ENCODE data around the gene NAGPA.

Gene NAGPA

DNA sequence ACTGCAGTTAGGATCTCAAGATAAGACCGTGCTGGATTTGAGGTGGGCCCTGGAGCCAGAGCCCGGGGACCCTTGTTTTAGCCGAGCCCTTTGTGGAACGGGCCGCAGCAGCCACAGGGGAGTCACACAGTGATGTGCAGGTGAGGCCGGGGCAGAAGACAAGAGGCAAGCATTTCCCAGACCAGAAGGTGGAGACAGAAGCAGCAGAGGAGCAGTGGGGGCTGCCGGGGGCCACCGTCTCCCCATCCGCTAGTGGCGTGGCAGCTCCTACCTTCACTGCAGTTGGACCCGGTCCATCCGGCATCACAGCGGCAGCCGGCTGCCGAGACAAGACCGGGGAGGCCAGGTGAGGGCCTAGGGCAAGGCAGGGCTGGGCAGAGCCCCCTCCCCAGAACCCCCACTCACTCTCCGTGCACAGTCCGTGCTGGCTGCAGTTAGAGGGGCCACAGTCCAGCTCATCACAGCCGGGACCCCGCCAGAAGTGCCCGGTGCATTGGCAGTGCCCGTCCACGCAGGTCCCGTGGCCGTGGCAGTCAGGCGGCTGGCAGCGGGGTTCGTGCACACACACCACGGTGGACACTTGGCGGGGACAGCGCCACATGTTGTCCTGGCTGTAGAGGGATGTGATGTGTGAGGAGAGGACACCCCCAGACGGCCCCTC, 6.0 kb downstream of the NAGPA start:
- no peak for DNase-seq (ENCODE audit: low read depth)

DNA sequence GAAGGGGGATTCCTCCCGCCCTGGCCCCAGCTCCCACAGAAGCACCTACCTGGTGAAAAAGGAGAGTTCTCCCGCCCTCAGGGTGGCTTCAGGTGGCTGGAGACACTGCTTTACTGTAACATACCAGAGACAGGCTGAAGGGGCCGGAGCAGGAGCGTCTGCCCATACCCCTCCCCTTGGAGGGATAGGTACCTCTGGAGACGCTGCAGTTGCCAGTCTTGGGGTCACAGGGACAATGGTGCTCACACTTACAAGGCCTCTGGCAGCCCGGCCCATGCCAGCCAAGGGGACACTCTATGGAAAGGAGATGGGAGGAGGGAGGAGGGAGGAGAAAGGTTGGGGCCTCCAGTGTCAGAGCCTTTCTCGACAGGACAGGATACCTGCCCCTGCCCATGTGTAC, 6.6 kb downstream of the NAGPA start:
- DNase-seq (ENCODE audit: low read depth): no peak

DNA sequence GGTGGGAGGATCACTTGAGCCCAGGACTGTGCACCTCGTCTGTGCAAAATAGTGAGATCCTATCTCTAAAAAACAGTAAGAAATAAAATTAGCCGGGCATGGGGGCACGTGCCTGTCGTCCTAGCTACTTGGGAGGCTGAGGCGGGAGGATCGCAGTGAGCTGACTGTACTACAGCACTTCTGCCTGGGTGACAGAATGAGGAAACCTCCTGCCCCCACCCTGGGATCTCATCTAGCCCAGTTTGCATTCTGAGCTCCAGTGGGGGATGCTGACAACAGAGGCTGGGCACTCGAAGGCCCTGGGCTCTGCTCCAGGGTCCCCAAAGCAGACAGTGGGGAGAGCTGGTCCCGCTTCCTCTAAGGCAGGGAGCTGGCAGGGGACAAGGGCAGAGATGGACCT, 7.1 kb downstream of the NAGPA start:
- DNase-seq (ENCODE audit: low read depth): no peak

DNA sequence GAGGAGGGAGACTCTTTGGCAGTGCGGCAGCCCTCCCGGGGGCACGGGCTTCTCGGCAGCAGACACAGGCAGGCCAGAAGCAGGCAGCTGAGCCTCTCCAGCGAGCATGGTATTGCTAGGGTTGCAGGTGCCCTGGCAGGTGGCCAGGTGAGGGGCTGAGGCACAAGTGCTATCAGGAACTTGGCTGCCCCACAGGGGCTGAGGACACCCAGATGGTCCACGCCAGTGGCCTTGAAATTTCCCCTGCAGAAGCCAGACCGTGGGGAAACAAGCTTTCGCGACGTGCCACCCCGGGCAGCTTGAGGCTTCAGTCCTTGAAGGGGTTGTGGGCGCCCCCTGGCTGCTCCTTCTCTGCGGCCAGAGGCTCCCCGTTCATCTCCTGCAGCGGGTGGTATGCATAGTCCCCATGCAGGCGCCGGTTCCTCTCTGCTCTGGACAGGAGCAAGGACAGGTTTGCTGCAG, 8.5 kb downstream of the NAGPA start:
- DNase-seq (ENCODE audit: low read depth): no peak

DNA sequence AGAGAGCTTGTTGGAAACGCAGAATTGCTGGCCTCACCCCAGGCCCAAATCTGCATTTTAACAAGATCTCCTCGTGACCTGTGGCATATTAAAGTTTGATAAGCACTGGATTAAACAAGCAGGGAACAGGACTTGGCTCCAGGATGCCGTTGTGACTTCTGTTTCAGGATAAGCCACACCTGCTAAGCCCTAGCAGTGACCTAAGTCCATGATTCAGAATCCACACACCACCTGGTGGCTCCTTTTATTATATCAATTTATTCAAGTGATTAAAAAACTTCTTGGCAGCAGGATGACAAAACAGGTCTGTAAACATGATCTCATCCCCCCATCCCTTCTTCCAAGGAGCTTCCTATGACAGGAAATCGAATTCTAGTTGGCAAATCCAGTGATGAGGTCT, 9.1 kb downstream of the NAGPA start:
- no peak for DNase-seq (ENCODE audit: low read depth)

DNA sequence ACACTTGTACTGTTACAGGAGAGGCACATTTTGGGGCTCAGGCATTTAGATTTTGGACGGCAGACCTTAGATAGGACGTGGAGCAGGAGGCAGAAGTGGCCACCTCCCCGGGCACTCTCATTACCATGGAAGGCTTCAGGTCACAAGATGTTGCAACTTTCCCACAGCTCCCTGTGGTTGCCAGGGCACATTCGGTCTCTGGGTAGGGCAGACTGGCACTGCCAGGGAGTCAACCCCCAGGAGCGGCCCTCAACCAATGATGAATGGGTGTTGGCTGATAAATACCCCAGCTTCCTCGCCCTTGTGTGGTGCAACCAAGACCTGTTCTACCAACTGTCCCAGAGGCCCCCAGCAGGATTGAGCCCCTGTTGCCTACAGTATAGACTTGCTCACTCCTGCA, 11.2 kb downstream of the NAGPA start:
- DNase-seq (ENCODE audit: low read depth): no peak

DNA sequence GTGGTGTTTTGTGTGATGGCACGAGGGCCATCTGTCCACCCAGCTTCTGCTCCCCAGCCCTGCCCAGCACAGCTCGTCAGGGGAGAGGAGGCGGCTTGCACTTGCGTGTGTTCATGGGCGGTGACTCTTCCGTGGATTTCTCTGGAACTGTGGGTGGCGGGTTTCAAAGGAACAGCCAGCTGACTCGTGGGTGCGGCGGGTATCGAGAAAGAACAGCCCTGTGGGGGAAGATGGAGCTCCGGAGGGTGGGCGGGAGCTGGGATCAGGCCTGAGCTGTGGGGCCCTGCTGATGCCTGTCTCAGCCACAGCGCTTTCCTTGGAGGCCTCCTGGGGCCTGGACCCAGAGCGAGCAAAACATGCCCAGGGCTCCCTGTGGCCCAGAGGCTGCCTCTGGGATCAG, 13.2 kb downstream of the NAGPA start:
- no peak for DNase-seq (ENCODE audit: low read depth)

DNA sequence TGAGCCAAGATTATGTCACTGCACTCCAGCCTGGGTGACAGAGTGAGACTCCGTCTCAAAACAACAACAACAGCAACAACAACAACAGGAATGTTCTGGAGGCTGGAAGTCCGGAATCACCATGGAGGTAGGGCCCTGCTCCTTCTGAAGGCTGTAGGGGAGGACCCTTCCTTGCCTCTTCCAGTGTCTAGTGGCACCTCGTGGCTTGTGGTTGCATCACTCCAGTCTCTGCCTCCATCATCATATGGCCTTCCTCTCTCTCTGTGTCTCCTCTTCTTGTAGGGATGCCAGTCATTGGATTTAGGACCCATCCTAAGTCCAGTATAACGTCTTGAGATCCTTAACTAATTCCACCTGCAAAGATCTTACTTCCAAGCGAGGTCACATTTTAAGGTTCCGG, 14.0 kb downstream of the NAGPA start:
- DNase-seq (ENCODE audit: low read depth): no peak

DNA sequence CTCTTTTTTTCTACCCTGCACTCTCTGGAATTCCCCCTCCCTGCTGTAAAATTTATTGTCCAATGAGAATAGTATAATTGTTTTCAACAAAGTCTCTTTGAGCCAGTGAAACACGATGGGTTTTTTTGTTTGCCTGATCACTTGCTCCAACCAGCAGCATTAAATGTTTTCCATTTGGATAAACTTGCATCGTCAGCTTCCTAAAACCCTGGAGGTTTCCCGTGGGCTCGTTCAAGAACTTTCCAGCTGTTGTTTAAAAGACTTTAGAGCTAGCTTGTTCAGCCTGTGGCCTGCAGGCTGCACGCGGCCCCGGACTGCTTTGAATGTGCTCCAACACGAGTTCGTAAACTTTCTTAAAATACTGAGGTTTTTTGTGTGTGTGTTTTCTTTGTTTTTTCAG, 14.9 kb downstream of the NAGPA start:
- DNase-seq (ENCODE audit: low read depth): no peak

DNA sequence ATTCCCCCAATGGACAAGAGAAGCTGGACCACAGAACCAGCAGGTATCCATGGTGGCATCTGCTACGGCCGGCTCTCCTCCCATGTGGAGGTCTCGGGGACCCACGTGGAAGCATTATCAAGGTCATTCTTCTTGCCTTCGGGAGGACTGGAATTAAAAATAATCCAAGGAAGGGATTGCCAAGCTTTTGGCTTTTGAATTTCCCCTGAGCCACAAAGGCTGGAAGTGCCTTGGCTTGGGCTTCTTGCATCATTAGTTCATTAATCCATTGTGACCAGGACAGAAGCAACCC, 16.1 kb downstream of the NAGPA start:
- DNase-seq (ENCODE audit: low read depth): no peak

DNA sequence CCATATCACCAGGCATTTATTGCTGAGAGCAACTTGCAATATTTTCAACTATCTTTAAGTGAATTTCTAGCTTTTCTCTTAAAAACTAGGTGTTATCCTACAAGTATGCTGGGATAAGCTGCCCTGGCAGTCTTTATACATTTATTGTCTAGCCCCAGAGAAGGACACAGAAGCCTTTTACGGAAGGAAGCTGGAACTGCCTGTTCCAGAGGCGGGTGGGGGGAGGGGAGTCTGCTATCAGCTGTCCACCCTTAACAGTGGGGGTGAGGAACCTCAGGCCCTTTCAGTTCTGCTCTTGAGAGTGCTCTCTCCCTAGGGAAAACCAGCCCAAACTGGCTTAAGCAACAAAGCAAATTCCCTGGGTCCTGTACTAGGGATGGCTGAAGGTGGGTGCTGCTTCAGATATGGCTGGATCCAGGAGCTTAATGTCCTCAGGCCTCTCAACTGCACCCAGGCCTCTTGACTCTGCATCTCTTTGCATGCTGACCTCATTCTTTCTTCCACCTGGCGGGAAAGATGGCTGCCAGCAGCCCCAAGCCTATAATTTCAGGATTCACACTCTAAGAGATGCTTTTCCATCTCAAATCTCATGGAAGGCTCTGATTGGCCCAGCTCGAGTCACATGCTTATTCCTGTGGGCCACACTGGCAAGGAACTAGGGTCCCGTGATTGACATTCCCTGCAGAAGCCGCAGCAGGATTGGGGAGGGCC, 16.6 kb downstream of the NAGPA start:
- DNase-seq (ENCODE audit: low read depth): no peak

DNA sequence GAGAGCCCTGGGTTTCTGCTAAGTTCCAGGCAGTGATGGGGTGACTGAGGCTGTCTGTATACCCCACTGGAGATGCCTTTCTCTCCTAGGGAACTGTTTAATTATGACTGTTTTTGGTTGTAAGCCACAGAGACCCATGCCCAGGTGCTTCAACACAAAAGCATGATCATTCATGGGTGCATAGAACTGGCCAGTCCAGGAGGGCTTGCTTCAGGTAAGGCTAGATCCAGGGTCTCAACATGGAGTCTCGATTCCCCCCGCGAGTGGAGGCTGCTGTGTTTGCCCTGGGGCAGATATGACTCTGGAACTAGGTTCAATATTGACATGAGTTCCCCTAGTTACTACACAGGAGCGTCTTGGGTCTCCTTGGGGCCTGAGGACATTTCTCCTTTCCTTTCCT, 17.8 kb downstream of the NAGPA start:
- DNase-seq (ENCODE audit: low read depth): no peak

DNA sequence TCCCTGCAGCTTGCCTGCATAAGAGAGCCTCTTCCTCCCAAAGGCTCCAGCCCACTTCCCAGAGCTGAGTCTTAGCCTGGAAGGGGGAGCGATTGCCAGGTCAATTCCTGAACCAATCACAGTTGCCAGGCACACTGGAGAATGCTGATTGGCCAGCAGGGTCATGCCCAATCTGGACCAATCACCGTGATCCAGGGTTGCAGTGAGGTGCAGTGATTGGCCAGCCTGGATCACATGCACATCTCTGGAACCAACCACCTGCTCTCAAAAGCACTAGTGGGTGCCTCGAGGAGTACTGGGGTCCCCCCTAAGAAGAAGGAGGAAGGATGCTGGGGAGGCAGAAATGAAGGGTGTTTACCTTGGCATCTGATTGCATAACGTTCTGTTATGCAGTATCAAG, 18.4 kb downstream of the NAGPA start:
- DNase-seq (ENCODE audit: low read depth): no peak

DNA sequence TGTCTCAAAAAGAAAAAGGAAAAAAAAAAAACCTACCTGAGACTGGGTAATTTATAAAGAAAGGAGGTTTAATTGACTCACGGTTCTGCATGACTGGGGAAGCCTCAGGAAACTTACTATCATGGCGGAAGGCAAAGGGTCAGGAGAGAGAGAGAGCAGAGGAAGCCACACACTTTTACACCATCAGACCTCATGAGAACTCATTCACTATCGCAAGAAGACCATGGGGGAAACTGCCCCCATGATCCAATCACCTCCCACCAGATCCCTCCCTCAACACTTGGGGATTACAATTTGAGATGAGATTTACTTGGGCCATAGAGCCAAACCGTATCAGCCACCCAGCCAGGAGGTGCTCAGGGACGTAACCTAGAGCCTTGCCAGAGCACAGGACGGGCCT, 20.8 kb downstream of the NAGPA start:
- DNase-seq (ENCODE audit: low read depth): no peak

DNA sequence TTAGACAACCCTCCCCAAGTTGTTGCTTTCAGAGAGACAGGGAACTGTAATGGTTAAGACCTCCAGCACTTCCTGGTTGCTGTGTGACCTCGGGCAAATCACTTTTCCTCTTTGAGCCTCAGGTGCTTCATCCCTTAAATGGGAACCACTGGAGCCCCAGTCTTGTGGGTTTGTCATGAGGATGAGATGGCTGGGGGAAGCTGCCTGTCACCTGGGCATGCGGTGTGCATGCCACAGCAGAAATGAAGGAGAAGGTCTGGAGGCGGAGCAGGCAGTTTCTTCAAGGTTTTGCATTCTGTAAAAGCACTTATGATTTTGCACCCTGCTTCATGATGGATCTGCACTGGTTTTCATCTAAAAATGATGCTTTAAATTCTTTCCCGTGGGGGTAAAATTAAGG, 22.1 kb downstream of the NAGPA start:
- DNase-seq (ENCODE audit: low read depth): no peak

DNA sequence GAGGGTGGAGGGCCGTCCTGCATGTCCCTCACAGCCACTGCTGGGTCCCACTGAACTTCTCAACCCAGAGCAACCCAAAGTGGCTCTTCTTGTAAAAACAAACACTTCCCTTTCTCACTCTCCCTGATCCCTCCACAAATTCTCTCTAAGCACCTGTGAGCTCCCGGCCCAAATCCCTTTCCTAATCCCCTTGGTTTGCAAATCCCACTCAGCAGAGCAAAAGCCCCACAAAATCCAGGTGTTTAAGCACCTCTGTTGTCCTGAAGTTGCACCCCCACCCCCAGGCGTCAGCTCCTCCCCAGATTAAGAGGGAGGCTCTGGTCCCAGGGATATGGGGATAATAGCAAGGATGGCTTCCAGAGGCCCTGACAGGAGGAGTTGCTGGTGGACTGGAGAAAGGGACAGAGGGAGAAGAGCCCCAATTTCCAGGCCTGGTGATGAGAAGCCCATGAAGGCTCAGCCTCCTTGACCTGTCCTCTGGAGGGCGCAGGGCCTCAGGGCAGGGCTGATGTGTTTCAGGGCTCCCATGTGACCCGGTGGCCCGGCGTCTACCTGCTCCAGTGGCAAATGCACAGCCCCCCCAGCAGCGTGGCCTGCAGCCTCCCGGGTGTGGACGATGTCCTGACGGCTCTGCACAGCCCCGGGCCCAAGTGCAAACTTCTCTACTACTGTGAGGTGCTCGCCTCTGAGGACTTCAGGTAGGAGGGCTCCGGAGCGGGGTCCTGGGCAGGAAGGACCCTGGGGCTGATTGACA, 23.0 kb downstream of the NAGPA start:
- DNase-seq (ENCODE audit: low read depth): no peak

DNA sequence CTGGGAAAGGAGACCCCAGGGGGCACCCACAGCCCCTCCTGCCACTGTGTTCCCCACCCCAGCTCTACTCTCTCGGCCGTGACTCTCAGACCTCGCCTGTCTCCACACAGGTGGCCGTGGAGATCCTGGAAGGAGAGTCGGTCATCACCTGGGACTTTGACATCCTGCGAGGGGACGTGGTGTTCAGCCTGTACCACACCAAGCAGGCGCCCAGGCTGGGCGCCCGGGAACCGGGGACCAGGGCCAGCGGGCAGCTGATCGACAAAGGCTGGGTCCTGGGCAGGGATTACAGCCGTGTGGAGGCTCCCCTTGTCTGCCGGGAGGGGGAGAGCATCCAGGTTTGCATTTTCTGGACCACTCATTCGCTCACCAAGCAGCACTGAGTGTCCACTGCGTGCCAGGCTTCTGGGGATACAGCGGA, 25.4 kb downstream of the NAGPA start:
- no peak for DNase-seq (ENCODE audit: low read depth)

DNA sequence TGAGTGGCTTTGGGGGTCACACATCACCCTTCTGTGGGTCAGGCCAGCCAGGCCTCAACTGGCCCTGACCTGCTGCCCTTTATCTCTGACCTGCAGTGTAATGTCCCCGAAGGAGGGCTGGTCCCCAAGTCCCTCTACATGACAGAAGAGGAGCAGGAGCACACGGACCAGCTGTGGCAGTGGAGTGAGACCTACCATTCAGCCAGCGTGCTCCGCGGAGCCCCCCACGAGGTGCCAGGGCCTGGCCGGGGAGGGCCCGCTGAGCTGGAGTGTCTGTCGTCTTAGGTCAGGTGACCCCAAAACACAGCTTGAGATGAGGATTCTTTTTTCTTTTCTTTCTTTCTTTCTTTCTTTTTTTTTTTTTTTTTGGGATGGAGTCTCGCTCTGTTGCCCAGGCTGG, 26.5 kb downstream of the NAGPA start:
- no peak for DNase-seq (ENCODE audit: low read depth)

DNA sequence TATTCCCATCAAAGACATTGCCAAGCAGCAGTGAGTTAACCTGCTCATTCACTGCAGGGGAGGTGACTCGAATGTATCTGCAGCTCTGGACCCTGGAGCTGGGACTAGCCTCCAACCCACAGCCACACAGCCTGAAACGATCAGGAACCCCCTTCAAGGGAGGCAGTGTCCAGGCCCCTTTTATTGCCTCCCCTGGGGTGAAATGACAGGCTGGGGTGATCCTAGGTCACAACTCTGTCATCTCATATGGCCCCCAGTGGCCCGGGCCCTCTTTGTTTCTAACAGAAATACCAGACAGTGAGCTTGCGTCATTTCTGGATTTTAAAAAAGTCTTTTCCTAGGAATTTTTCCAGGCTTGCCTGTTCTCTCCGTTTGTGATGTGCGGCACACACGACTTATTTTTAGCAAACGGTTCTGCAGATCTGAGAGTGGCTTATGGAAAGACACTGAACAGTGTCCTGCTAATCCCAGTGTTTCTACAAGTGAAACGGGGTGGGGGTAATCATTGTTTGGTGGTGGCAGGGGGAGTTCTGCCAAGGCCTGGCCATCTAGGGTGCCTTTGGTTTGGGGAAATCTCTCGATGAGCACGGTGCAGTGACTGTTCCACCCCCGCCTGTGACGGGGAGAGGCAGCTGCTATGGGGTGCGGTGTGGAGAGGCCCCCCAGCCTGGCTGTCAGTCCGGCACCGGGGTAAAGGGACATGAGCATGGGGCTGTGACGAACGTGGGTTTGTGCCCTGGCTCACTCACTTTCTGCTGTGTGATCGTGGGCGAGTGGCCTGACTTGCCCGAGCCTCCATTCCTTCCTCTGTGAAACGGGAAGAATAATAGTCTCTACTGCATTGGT, 27.2 kb downstream of the NAGPA start:
- no peak for DNase-seq (ENCODE audit: low read depth)

DNA sequence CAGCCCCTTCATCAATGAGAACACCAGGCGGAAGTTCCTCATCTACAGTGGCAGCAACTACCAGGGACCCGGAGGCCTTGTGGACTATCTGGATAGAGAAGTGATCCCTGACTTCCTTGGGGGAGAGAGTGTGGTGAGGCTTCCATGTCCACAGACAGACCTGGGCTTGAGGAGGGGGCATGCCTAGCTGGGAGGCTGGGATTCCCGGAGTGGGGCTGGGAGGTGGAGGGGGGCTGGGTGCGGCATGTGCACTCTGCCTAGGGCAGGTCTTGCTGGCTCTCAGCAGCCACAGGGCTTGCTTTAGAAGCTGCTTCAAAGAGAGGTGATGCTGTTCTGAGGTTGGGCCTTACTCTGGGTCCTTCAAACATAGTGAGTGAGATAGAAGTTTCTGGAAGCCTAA, 27.8 kb downstream of the NAGPA start:
- no peak for DNase-seq (ENCODE audit: low read depth)

DNA sequence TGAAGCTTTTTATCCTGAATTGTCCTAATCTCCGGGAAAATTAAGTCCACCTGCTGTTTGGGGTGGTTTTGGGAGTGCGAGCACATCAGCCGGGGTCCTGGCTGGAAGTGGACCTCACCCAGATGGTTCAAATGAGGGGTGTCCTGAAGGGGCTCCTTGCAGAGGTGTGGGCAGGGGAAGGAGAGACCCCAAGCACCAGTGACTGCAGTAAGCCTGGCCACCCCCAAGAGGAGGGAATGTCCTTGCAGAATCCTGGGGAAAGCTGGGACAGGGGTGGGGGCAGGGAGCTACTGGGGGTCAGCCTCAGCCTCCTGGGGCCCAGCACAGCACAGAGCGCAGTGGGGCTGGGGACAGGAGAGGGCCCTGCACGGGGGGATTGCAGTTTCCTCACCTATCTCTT, 29.4 kb downstream of the NAGPA start:
- DNase-seq (ENCODE audit: low read depth): no peak

DNA sequence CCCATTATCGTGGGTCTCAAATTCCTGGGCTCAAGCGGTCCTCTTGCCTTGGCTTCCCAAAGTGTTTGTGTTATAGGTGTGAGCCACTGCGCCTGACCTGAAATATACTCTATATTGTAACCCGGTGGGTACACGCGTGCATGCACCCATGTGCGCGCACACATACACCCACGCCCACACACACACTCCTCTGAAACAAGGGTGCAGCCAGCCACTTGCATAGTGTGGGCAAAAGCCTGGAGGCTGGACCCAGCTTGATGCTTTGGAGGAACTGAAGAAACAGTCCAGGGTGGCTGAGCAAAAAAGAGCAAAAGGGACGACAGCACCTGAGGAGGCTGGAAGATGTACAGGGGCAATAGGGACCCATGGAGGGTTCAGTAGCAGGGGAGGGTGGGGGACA, 29.9 kb downstream of the NAGPA start:
- no peak for DNase-seq (ENCODE audit: low read depth)

DNA sequence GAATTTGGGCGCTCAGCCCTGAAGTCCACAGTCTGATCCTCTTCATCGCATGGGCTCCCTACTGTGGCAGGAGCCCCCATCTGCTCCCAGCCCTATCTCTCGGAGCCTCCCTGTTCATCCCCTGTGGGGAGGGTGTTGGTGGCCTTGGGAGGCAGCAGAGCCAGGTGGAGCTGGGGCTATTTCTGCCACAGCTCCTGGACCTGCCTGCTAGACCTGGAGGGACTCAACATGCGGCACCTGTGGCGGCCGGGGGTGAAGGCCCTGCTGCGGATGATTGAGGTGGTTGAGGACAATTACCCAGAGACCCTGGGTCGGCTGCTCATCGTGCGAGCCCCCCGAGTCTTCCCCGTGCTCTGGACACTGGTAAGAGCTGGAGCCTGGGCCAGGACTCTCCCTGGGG, 30.5 kb downstream of the NAGPA start:
- DNase-seq (ENCODE audit: low read depth): no peak

Measured in HS-5 (cell line).